WTC11 (cell line): ENCODE measurements around the gene MRPS9. TPM values are rescaled to one million over a fixed set of nuclear protein-coding genes. Genes with fewer than 3 reads are reported as not detected.
A peak's percentile ranks its signal among the peaks of the same experiment; 100 is the strongest.

Experiments used
- ATAC-seq: fragments of 200-7000 bp; cut with Tn5 transposase; 2 replicates; pipeline ENCODE4 v1.10.0; 2021; ENCODE audit warnings: mild to moderate bottlenecking, moderate library complexity
- CTCF ChIA-PET: fragments of 300-600 bp; sonication (Branson Sonifier 250); formaldehyde crosslinking; loops from one replicate; lab custom pipeline; 2021; ENCODE audit warnings: antibody characterized with exemption; lab: Charles Lee
- POLR2A ChIA-PET: fragments of 350-600 bp; sonication (Branson Sonifier 250); formaldehyde crosslinking; loops from one replicate; lab custom pipeline; 2021; ENCODE audit warnings: antibody characterized with exemption; lab: Charles Lee
- DNase-seq: peaks from one replicate; pipeline ENCODE4 v3.0.0; 2021; ENCODE audit warnings: low spot score
- H3K27ac Mint-ChIP-seq: 2 replicates; pipeline ENCODE4 v1.8.0; 2021; ENCODE audit warnings: mixed read lengths
- H3K27me3 Mint-ChIP-seq: 2 replicates; pipeline ENCODE4 v1.8.0; 2021; ENCODE audit warnings: low read depth, mild to moderate bottlenecking, moderate library complexity, mixed read lengths
- H3K36me3 Mint-ChIP-seq: 2 replicates; pipeline ENCODE4 v1.8.0; 2021; ENCODE audit warnings: mixed read lengths
- H3K4me1 Mint-ChIP-seq: 2 replicates; pipeline ENCODE4 v1.8.0; 2022; ENCODE audit warnings: mixed read lengths
- H3K4me3 Mint-ChIP-seq: 2 replicates; pipeline ENCODE4 v1.8.0; 2021; ENCODE audit warnings: mild to moderate bottlenecking, moderate library complexity, mixed read lengths
- H3K9me3 Mint-ChIP-seq: 2 replicates; pipeline ENCODE4 v1.8.0; 2021; ENCODE audit warnings: mixed read lengths
- ATF1 ChIP-seq: sonication (generic); formaldehyde crosslinking; IDR thresholded peaks from 2 replicates; pipeline ENCODE4 v1.8.1; 2023; ENCODE audit warnings: mild to moderate bottlenecking, moderate library complexity, missing genetic modification reagents
- CBFB ChIP-seq: sonication (generic); formaldehyde crosslinking; IDR thresholded peaks from 2 replicates; pipeline ENCODE4 v1.8.1; 2022; ENCODE audit warnings: mild to moderate bottlenecking, low read depth, missing genetic modification reagents
- CDX4 ChIP-seq: fragments of 250-450 bp; sonication (Bioruptor Pico); IDR thresholded peaks from 2 replicates; pipeline ENCODE4 v1.9.0; 2021; ENCODE audit warnings: moderate library complexity, mild to moderate bottlenecking, inconsistent platforms, borderline replicate concordance
- CREM ChIP-seq: sonication (generic); formaldehyde crosslinking; IDR thresholded peaks from 2 replicates; pipeline ENCODE4 v1.8.1; 2022; ENCODE audit warnings: mild to moderate bottlenecking, missing genetic modification reagents, moderate library complexity
- CTCF ChIP-seq: fragments of 200-600 bp; IDR thresholded peaks from 2 replicates; pipeline ENCODE4 v1.8.0; 2022; ENCODE audit warnings: antibody characterized with exemption
- ELF4 ChIP-seq: sonication (generic); formaldehyde crosslinking; IDR thresholded peaks from 2 replicates; pipeline ENCODE4 v1.8.1; 2022; ENCODE audit warnings: low read depth, mild to moderate bottlenecking, moderate library complexity, missing genetic modification reagents
- EMX1 ChIP-seq: fragments of 250-450 bp; sonication (Bioruptor Pico); IDR thresholded peaks from 2 replicates; pipeline ENCODE4 v1.8.0; 2021; ENCODE audit warnings: mild to moderate bottlenecking
- ETV6 ChIP-seq: sonication (generic); formaldehyde crosslinking; IDR thresholded peaks from 2 replicates; pipeline ENCODE4 v1.8.1; 2022; ENCODE audit warnings: mild to moderate bottlenecking, missing genetic modification reagents
- FOXK1 ChIP-seq: sonication (generic); formaldehyde crosslinking; IDR thresholded peaks from 2 replicates; pipeline ENCODE4 v1.8.0; 2022; ENCODE audit warnings: mild to moderate bottlenecking, moderate library complexity, missing genetic modification reagents
- GABPB1 ChIP-seq: sonication (generic); formaldehyde crosslinking; IDR thresholded peaks from 2 replicates; pipeline ENCODE4 v1.8.1; 2023; ENCODE audit warnings: mild to moderate bottlenecking, missing genetic modification reagents
- GRHL2 ChIP-seq: fragments of 250-450 bp; sonication (Bioruptor Pico); IDR thresholded peaks from 2 replicates; pipeline ENCODE4 v1.8.0; 2022; ENCODE audit warnings: mild to moderate bottlenecking, moderate library complexity; ENCODE audit not compliant: insufficient replicate concordance, severe bottlenecking
- IRF2 ChIP-seq: sonication (generic); formaldehyde crosslinking; IDR thresholded peaks from 2 replicates; pipeline ENCODE4 v1.8.0; 2022; ENCODE audit warnings: low read depth, missing genetic modification reagents, borderline replicate concordance
- MXD4 ChIP-seq: fragments of 250-450 bp; sonication (Bioruptor Pico); IDR thresholded peaks from 2 replicates; pipeline ENCODE4 v1.8.0; 2021; ENCODE audit warnings: mild to moderate bottlenecking, moderate library complexity, borderline replicate concordance
- MYBL2 ChIP-seq: sonication (generic); formaldehyde crosslinking; IDR thresholded peaks from 2 replicates; pipeline ENCODE4 v1.8.1; 2023; ENCODE audit warnings: mild to moderate bottlenecking, moderate library complexity, missing genetic modification reagents
- NR3C1 ChIP-seq: sonication (generic); formaldehyde crosslinking; conservative IDR thresholded peaks from 2 replicates; pipeline ENCODE4 v1.8.1; 2023; ENCODE audit warnings: low read depth, mild to moderate bottlenecking, missing genetic modification reagents
- RELA ChIP-seq: sonication (generic); formaldehyde crosslinking; IDR thresholded peaks from 2 replicates; pipeline ENCODE4 v1.8.1; 2022; ENCODE audit warnings: missing genetic modification reagents, mild to moderate bottlenecking, borderline replicate concordance
- SP1 ChIP-seq: sonication (generic); formaldehyde crosslinking; conservative IDR thresholded peaks from 2 replicates; pipeline ENCODE4 v1.8.1; 2022; ENCODE audit warnings: missing genetic modification reagents
- USF1 ChIP-seq: sonication (generic); formaldehyde crosslinking; IDR thresholded peaks from 2 replicates; pipeline ENCODE4 v1.8.0; 2022; ENCODE audit warnings: mild to moderate bottlenecking, missing genetic modification reagents
- ZBTB43 ChIP-seq: sonication (generic); formaldehyde crosslinking; IDR thresholded peaks from 2 replicates; pipeline ENCODE4 v1.8.1; 2023; ENCODE audit warnings: mild to moderate bottlenecking, missing genetic modification reagents
- ZMAT4 ChIP-seq: fragments of 250-450 bp; sonication (Bioruptor Pico); IDR thresholded peaks from 2 replicates; pipeline ENCODE4 v1.9.0; 2021; ENCODE audit warnings: mild to moderate bottlenecking
- ZNF121 ChIP-seq: sonication (generic); formaldehyde crosslinking; IDR thresholded peaks from 2 replicates; pipeline ENCODE4 v1.8.0; 2023; ENCODE audit warnings: missing genetic modification reagents
- ZNF219 ChIP-seq: sonication (generic); formaldehyde crosslinking; IDR thresholded peaks from 2 replicates; pipeline ENCODE4 v1.8.0; 2023; ENCODE audit warnings: missing genetic modification reagents, mild to moderate bottlenecking, borderline replicate concordance
- ZSCAN18 ChIP-seq: fragments of 250-450 bp; sonication (Bioruptor Pico); IDR thresholded peaks from 2 replicates; pipeline ENCODE4 v2.1.2; 2022; ENCODE audit warnings: mild to moderate bottlenecking, moderate library complexity
- total RNA-seq: library from RNA; stranded (reverse); gene quantifications from 3 replicates; pipeline ENCODE4 v1.2.3, GENCODE V29; 2021

Gene MRPS9
- total RNA-seq, 1 experiment from 2014 or later = 75.3 TPM

GRCh38 chr2:105078906-105079495, 41.1 kb downstream of the MRPS9 start:
- ChIA-PET CTCF (no interaction called here), POLR2A (no interaction called here)
- TF ChIP-seq FOXK1 = no peak
- TF ChIP-seq EMX1 (CRISPR knock-in tag) = no peak
- no peak for TF ChIP-seq IRF2 (CRISPR knock-in tag)
- TF ChIP-seq ATF1 (CRISPR knock-in tag) = no peak
- TF ChIP-seq NR3C1 = no peak
- no peak for TF ChIP-seq RELA (CRISPR knock-in tag)
- TF ChIP-seq GRHL2 (CRISPR knock-in tag) = no peak
- TF ChIP-seq MYBL2 (CRISPR knock-in tag) = no peak
- no peak for TF ChIP-seq ZMAT4 (CRISPR knock-in tag)
- TF ChIP-seq ZSCAN18 (CRISPR knock-in tag) = no peak
- no peak for TF ChIP-seq SP1 (CRISPR knock-in tag)
- TF ChIP-seq ZNF121 (CRISPR knock-in tag) = no peak
- no peaks in the 10 kb centered on the region for H3K9me3 Mint-ChIP-seq
- no peak overlapping the region for H3K4me3 Mint-ChIP-seq
- DNase-seq = no peak
- peaks cover 13% of the 10 kb centered on the region for H3K36me3 Mint-ChIP-seq
- H3K27me3 Mint-ChIP-seq = no peaks in the 10 kb centered on the region
- H3K4me1 Mint-ChIP-seq = peaks cover 41% of the 10 kb centered on the region
- no peak for ATAC-seq
- H3K27ac Mint-ChIP-seq = no peak overlapping the region; the same call in 1 of the 2 replicates

GRCh38 chr2:105080461-105080860, 42.6 kb downstream of the MRPS9 start:
- Mint-ChIP-seq H3K27me3 (no peaks in the 10 kb centered on the region), H3K9me3 (no peaks in the 10 kb centered on the region), H3K36me3 (peaks cover 10% of the 10 kb centered on the region), H3K4me1 (peaks cover 34% of the 10 kb centered on the region), H3K27ac (no peak overlapping the region), H3K4me3 (peak overlapping the region; percentile 35; the same call in 1 of the 2 replicates)
- TF ChIP-seq USF1 (no peak), CREM (no peak), ZNF219 (CRISPR knock-in tag) (no peak), MXD4 (CRISPR knock-in tag) (no peak), CDX4 (CRISPR knock-in tag) (no peak), ELF4 (CRISPR knock-in tag) (no peak), GABPB1 (CRISPR knock-in tag) (no peak), ETV6 (no peak)
- ChIA-PET CTCF (interaction anchor here (1.2 to 2.3 kb wide), 5 partner anchors 21 to 158 kb away, joined by 3 to 10 read pairs (median 5); partner anchors contain the start of gene MRPS9), POLR2A (no interaction called here)
- DNase-seq = no peak
- peak; percentile 23; the same call in 1 of the 2 replicates for ATAC-seq

GRCh38 chr2:105081006-105081601, 43.2 kb downstream of the MRPS9 start:
- Mint-ChIP-seq H3K27ac (peak overlapping the region; percentile 60; the same call in 1 of the 2 replicates), H3K36me3 (peaks cover 9% of the 10 kb centered on the region), H3K4me1 (peaks cover 34% of the 10 kb centered on the region), H3K27me3 (no peaks in the 10 kb centered on the region), H3K9me3 (no peaks in the 10 kb centered on the region), H3K4me3 (peak overlapping the region; percentile 35)
- peak; percentile 54 for DNase-seq
- peak; percentile 90 for ATAC-seq
- ChIA-PET POLR2A (no interaction called here), CTCF (interaction anchor here (1.2 to 2.3 kb wide), 5 partner anchors 22 to 157 kb away, joined by 3 to 10 read pairs (median 5); partner anchors contain the start of gene MRPS9)
- no peak for TF ChIP-seq ZBTB43 (CRISPR knock-in tag)
- TF ChIP-seq ZMAT4 (CRISPR knock-in tag) = no peak
- TF ChIP-seq ZNF121 (CRISPR knock-in tag) = no peak
- TF ChIP-seq CTCF = no peak
- TF ChIP-seq CREM = no peak
- TF ChIP-seq NR3C1 = no peak
- TF ChIP-seq CBFB (CRISPR knock-in tag) = no peak
- TF ChIP-seq RELA (CRISPR knock-in tag) = no peak
- no peak for TF ChIP-seq FOXK1
